GM21723 (cell line): Measurements from ENCODE around the gene ADAMTS17.

ENCODE experiments used
- ATAC-seq: cut with Tn5 transposase; IDR thresholded peaks from one replicate; pipeline ENCODE4 v1.9.1; 2021; ENCODE audit warnings: mild to moderate bottlenecking, moderate library complexity; ENCODE audit not compliant: unreplicated experiment

The ADAMTS17 gene

GRCh38 chr15:100252779-100253417 lies 88.9 kb downstream of the ADAMTS17 start:
- no peak for ATAC-seq

- ATAC-seq: no peak
Observed at GRCh38 chr15:100252359-100252758, 89.4 kb downstream of the ADAMTS17 start.

- ATAC-seq: no peak
Observed at GRCh38 chr15:100250176-100250800, 91.5 kb downstream of the ADAMTS17 start.

DNA sequence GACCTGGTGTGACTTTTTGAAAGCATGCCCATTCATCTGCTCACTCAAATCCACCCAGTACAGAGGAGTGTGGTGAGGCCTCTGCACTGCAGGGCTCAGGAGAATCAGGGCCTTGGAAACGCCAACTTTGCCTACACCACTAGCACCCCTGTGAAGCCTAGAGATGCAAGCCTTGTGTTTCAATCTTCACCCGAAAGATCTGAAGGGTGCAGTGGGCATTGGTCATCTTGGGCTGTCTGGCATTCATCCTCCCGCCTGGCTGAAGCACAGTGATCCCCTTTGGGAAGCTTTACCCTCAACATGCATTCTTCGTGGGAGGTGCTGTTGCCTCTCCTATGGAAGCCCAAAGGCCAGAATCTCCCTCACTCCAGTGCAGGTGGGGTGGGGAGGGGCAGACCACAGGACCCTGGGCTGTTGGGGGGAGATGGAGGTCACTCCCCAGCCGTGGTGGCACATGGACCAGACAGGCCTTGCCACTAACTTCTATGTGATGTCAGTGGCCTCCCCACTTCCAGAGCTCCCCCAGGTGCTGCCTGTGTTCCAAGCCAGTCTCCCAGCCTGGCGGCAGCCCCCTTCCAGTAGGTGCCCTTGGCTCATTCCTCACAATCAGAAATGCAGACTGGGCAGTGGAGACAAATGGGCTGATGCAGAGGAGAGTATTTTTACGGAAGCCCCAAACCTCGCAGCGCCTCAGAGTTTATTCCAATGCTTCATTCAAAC lies 92.5 kb downstream of the ADAMTS17 start:
- no peak for ATAC-seq

DNA sequence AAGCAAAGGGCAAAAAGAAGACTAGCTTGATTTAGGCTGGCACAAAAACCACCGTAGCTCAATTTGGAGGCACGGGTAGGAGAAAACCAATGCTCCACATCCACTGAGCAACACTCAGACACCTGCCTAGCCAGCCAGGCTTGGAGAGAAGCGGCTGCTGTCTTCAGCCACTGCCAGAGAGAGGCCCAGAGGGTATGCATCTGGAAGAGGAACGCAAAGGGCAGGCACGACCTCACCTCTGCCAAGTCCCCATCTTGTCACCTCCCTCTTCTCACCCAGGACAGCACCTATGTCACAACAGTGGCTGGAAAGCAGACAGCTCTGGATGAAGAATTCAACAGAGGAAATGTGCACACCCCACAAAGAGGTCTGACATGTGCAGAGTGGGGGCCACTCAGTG lies 93.5 kb downstream of the ADAMTS17 start:
- no peak for ATAC-seq

DNA sequence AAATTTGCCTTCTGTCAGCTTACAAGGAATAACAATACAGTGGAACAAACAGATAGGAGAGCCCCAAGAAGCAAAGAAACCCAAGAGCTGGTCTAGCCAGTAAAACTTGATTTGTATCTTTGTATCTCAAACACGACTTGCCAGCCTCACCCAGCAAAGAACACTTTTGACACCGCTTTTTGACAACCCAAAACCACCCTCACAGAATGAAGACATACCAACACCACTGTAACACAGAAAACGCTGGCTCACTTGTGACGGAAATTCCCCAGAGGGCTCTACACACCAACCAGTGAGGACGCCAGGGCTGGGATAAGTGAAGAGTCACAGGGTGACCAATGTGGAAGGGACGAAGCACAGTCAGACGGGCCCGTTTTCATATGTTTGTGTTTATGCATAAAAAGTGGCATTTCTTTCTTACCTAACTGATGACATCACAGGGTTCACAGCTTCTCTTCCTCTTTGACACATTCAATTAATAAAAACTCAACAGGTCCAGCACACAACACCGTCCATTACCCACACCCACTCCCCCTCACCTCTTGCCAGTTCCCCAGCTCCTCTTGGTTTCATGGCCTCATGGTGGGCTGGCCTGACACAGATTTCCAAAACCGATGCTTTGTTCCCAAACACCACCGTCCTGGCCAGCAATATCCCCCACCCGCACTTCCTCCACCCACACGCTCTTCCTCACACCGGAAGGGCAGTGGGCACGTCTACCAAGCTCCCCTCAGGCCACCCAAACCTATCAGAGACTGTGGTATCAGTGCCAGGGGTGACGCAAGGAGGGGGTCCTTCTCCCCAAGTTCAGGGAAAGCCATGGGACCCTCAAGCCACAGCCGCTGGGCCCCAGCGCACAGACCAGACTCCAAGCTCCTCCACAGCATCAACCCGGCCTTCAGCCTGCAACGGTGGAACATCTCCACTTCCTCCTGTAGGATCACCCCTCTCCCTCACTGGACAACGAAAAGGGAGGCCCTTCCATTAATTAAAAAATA lies 94.2 kb downstream of the ADAMTS17 start:
- ATAC-seq: no peak

DNA sequence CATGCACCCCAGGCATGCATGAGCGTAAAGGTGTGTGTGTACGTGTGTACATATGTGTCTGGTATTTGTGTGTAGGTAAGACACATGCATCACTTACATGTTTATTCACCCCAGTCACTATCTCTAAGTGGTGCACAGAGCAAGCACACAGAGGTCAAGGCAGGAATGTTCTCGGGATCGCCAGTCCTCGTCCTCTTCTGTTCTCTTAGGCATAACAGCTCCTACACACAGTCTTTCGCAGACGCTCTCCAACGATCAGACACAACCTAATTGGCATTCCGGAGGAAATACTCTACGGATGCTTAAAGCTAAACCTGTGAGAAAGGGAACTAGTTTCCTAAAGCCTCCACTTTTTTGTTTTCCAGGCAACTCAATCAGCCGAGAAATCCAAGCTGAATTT lies 95.9 kb downstream of the ADAMTS17 start:
- no peak for ATAC-seq

- no peak for ATAC-seq
Observed at GRCh38 chr15:100245487-100245820, 96.3 kb downstream of the ADAMTS17 start.

DNA sequence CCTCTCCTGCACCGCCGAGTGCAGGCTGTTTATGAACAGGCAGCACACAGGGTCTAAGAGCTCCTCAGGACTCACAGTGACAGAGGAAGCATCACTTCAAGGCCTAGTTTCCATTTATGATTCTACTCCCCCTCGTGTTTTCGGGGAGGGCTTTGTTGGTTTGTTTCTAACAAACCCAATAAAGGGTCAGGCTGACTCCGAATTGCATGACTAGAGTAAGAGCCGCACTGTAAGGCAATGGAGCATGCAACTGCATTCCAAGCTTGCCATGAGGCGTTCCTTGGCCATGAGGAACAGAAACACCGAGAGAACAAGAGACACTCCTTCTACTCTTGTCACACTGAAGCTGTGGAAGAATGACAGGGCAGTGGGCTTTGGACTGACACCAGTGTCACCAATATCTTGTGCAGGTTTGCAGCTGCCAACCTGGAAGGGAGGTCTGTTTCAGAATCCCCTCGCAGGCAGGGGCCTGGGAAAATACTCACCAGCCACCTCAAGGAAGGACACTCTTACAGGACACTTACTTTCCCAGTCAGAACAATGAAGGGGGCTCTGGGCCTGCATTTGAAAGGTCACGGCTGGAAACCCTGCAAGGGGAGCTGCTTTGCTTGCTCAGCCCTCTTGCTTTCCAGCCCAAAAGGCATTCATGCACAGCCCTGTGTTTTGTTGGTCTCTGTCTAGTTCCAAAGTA lies 96.8 kb downstream of the ADAMTS17 start:
- no peak for ATAC-seq

- ATAC-seq: no peak
Observed at GRCh38 chr15:100242989-100243388, 98.8 kb downstream of the ADAMTS17 start.

GRCh38 chr15:100241572-100242482 lies 99.9 kb downstream of the ADAMTS17 start:
- no peak for ATAC-seq

DNA sequence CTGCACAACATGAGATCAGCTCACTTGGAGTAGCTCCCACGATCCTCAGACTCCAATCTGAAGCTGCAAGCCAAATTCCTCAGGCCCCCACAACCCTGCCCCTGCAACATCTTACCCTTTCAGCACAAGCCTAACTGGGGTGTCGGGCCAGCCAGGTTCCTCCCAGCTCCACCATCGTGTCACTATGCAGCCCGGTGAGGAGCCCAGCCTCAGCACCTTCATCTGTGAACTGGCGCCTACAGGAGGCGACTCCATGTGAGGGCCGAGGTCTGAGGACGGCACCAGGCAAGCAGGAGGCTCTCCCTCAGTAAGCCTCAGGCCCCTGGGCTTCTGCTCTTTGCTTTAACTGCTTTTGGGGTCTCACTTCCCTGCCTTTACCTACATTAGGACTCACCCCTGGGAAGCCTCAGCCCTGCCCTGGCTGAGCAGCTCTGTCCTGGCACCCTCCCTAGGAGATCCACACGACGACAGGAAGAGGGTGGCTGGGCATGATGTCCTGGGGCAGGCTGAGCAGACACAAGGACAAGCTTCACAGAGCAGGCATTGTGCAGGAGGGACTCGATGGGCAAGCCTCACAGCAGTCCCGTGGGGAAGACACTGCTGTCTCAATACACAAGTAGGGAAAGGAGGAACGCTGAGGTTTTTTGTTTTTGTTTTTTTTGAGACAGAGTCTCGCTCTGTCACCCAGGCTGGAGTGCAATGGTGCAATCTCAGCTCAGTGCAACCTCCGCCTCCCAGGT lies 104.6 kb downstream of the ADAMTS17 start:
- ATAC-seq: no peak

DNA sequence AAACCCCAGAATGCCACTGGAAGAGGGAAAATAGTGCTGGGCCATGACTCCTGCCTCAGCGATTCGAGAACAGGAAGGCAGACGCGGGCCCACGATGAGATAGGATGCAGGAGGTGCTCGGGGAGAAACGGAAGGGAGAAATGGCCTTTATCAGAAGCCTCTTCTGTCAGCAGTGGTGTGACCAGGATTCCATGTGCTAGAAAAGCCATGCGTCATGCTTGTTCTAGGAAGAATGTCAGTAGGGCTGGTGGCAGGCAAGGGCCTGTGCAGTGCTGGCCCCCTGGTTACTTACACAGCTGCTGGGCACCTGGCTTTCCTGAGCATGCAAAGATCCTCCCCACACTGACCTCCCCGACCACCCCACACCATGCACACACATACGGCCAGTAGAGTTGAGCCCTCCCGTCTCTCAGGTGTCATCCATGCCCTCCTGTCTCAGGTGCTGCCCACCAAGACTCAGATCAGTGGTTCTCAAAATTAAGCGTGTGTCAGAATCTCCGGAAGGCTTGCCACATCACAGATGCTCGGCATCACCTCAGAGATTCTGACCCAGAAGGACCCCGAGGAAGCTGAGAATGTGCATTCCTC lies 106.7 kb downstream of the ADAMTS17 start:
- ATAC-seq: no peak

GRCh38 chr15:100234158-100235029 lies 107.4 kb downstream of the ADAMTS17 start:
- no peak for ATAC-seq

GRCh38 chr15:100230784-100231183 lies 111.0 kb downstream of the ADAMTS17 start:
- no peak for ATAC-seq

GRCh38 chr15:100229181-100230163 lies 112.3 kb downstream of the ADAMTS17 start:
- ATAC-seq: no peak
